DLD1 (cell line): ENCODE results near the gene KLK6.

Experiments
- in situ Hi-C: cut with HindIII; loops from 2 replicates; pipeline ENCODE4 v1.10.0; 2017; ENCODE audit warnings: low sequenced_read_pairs

KLK6 gene

DNA sequence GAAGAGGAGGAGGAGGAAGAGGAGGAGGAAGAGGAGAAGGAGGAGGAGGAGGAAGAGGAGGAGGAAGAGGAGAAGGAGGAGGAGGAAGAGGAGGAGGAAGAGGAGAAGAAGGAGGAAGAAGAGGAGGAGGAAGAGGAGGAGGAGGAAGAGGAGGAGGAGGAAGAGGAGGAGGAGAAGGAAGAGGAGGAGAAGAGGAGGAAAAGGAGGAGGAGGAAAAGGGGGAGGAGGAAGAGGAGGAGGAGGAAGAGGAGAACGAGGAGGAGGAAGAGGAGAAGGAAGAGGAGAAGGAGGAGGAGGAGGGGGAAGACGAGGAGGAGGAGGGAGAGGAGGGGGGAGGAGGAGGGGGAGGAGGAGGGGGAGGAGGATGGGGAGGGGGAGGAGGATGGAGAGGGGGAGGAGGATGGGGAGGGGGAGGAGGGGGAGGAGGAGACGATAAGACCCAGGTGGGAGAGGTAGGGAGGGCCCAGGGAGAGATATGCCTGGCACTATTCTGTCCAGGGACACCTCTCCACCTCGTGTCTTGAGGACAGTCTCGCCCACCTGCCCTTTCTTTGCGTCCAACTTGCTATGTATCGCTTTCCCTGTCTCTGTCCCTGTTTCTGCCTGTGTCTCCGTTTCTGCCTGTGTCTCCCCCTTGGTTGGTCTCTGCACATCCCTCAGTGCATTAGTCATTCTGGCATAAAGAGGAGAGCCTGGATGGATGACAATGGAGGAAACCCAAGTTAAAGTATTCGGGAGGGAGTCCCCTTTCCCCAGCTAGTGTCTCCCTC, 9.5 kb downstream of the KLK6 start:
- in situ Hi-C loops = no loop called here

DNA sequence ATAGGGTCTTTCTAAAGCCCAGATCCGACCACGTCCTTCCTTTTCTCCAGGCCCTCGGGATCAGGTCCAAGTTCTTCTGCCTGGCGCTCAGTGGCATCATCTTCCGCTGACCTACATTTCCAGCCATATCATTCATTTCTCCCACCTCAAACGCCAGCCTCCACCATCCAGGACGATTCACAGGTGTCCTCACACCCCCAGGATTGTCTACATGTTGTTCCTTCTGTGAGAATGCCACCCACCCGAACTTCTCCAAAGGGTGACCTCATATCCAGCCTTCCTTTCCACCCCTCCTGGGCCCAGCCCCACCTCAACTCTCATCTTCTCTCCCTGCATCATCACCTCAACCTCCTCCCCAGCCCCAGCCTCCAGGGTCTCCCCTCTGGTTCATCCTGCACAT, 11.8 kb downstream of the KLK6 start:
- in situ Hi-C loops = no loop called here

DNA sequence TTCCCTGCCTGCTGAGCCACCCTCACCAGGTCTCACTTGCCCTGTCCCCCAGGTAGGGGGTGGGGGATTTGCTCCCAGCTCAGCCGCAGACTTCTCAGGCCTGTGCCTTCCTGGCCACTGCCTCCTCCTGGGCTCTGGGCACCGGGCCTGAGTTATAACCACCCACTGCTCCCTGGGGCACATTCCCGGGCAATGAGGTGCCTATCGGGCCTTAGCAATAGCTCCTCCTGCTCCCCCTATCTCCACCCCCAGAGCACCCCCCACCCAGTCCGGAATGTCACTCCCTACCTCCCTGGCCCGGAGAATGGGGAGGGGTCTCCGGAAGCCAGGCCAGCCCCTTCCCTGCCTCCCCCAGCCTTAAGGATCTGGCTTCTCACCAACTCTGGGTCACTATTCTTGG, 16.5 kb downstream of the KLK6 start, which contains the start of gene KLK5:
Gene KLK5, minus strand, starts transcription at position 129 of the 400 bp plus-strand sequence. CDS start 381 bp downstream, outside the sequence.
- in situ Hi-C loops = no loop called here

DNA sequence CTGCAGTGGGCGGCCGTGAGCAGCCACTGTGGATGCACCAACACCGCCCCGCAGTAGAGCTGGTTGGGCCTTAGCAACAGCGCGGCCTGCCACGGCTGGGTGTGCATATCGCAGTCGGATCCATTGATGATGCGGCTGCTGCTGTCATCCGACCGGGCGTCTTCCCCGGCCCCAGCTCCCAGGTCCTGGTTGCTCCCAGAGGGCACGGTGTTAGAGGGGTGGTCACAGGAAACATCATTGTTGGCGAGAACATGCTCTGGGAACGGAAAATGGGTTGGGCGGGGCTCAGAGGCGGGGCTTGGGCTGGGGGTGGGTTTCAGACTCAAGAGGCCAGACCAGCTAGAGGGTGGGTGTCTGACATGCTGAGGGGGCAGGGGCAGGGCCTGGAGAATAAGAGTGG, 19.5 kb downstream of the KLK6 start:
- in situ Hi-C loops = no loop called here

DNA sequence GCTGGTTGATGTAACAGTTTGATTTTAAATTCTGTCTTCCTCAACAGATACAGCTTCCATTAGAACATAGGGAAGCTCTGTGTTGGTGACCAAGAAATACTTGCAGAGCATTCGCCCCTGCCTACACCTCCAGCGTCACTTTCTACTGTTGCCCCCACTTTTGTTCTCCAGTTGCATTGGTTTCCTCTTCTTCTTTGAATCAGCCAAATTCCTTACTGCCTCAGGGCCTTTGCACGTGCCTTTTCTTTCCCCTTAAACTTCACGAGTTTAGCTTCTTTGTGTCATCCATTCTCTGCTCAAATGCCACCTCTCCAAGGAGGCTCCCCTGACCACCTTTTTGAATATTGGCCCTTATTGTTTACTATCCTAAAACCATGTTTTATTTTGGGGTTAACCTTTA, 22.3 kb downstream of the KLK6 start:
- in situ Hi-C loops = no loop called here

DNA sequence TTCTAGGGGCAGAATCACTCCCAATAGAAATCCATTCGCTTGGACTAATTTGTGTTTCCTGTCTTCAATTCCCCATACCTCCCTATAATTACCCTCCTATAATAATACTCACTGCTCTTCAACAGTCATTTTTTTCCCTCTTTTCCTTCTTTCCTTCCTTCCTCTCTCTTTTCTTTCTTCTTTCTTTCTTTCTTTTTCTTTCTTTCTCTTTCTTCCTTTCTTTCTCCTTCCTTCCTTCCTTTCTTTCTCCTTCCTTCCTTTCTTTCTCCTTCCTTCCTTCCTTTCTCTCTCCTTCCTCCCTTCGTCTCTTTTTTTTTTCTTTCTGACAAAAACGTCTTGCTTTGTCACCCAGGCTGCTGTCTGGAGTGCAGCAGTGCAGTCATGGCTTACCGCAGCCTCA, 24.6 kb downstream of the KLK6 start:
- in situ Hi-C loops = no loop called here

DNA sequence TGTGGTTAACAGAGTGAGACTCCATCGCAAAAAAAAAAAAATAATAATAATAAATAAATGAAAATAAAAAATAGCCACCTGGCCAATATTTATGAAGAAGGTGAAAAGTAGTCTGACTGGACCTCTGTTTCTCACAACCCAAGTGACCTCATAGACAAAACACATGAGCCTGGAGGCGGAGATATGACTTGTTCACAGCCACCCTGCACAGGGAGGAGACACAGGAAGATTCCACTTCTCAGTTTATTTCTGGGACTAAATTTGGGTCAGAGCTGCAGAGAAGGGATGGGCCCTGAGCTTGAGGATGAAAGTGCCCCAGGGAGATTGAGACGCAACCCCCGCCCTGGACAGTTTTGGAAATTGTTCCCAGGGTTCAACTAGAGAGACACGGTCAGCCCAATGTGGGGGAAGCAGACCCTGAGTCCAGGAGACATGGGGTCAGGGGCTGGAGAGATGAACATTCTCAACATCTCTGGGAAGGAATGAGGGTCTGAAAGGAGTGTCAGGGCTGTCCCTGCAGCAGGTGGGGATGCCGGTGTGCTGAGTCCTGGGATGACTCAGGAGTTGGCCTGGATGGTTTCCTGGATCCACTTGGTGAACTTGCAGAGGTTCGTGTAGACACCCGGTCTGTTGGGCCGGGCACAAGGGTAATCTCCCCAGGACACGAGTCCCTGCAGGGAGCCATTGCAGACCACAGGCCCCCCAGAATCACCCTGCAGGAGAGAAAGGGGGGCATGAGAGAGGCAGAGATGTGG, 26.1 kb downstream of the KLK6 start:
- in situ Hi-C loops = no loop called here

DNA sequence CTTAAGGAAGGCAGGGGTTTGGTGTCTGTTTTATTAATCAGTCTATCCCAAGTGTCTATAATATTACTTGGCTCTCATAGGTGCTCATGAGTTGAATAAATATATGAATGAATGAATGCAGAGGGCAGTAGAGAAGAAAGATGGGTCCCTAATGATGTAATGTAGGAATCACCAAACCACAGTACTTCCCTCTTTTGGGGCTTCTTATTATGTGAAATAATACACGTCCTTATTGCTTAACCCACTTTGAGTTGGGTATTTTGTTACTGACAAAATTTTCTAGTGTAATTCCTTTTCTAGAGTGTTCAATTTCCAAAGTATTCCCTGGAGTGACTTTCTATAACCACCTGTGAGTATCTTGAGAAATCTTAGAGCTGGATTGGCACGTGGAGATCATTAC, 29.8 kb downstream of the KLK6 start:
- in situ Hi-C loops = no loop called here

DNA sequence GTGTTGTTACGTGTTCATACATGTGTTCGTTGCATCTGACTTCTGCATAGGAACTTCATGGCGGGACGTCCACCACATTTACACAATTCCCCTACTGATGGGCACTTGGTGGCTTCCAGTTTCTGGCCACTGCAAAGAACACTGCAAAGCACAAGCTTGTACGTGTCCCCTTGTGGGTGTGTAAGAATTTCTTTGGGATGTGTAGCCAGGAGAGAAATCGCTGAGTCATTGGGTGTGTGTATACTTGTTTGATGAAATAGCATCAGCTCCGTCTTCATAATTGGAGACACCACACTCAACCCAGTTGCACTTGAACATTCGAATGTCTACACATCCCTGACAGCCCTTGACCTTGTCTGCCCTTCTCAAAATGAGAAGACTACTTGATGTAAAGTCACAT, 35.8 kb downstream of the KLK6 start:
- in situ Hi-C loops = no loop called here

DNA sequence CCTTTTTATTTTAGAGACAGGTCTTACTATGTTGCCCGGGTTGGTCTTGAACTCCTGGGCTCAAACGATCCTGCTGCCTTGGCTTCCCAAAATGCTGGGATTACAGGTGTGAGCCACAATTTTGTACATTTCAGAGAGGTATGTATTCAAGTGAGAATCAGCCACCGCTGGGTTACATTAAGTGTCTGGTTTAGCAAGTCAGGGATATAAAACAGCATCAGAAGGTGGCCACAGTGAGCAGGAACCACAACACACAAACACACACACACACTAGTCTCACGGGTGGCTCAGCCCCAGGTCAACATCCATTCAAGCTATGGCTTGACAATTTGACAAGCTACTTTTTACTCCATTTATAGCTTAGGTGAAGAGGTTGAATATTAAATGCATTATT, 36.7 kb downstream of the KLK6 start:
- in situ Hi-C loops = no loop called here

DNA sequence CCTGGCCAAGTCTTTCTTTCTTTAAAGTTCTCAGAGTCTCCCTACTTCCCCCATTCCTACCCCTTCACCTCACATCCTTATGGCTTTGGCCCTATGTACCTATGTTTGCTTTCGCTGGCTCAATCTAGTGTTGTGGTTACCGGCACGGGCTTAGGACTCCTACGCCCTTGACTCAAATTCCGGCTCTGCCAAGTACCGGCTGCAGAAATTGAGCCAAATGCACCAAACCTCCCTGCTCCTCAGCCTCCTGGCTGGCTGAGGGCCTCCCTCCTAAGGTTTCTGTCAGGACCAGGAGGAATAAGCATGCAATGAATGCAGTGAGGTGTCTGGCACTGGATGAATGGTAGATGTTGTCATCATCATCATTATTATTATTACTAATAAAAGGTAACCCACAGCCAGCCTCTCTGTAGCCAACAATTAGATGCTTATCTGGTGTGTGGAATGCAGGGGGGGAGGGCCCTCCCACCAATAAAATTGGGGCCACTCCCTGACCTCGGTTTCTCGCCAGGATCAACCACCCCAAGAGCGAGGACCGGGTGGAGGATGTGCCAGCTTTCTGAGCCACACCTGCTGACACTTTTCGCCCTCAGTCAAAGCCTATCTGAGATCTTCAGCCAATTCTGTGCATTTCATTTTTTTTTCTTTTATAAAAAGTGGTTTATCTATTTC, 37.2 kb downstream of the KLK6 start:
- in situ Hi-C loops = no loop called here

DNA sequence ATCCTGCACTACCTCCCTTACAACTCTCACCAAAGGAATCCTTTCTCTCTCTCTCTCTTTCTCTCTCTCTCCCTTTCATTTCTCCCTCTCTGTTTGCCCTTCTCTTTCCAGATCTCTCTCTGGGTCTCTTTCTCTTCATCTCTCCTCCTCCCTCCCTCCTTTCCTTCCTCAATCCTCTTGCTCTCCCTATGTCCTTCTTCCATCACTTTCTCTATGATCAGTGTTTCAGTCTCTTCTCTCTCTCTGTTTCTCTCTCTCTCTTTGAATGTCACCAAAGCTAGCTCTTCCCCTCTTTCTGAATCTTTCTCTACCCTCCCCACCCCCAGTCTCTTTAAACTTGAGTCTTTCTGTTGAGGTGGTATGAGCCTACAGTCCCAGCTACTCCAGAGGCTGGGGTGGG, 38.4 kb downstream of the KLK6 start:
- in situ Hi-C loops = no loop called here

DNA sequence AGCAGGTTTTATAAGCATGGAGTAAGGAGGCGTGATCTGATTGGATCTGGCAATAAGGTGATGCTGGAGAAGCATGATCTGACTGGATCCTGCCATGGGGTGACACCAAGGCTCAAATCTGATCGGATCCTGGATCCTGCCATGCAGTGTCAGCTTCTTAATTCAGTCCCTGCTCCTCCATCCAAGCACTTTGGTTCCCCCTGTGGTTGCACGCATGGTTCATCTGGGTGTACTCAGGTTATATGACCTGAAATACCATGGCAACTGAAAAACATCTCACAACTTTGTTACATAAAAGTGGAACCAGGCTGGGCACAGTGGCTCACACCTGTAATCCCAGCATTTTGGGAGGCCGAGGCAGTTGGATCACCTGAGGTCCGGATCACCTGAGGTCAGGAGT, 40.6 kb downstream of the KLK6 start:
- in situ Hi-C loops = no loop called here

DNA sequence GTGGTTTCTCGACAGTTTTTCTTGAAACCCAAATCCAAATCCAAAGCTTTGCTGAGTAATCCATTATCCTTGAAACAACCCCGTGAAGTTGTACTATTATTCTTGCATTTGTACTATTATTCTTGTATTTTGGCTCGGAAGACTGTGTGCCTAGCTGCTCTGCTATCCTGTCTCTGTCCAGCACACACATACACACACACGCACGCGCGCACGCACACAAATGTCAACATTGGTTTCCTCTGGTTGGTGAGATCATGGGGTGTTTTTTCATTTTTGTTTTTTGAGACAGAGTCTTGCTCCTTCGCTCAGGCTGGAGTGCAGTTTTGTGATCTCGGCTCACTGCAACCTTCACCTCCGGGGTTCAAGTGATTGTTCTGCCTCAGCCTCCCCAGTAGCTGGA, 43.2 kb downstream of the KLK6 start:
- in situ Hi-C loops = no loop called here

DNA sequence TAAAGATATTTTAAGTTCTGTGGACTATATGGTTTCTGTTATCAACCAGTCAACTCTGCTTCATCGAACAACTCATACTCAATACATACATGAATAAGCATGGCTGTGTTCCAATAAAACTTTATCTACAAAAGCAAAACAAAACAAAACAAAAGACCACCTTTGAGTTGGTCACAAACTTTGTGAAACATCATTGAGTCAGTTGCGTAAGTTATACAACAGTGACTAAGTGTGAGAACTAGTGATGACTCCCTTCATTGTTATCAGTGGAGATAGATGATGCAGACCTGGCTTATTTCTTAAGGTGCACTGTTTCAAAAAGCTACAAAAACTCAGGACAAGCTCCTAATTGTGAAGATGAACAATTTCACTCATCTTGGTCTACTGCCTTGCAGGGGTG, 43.7 kb downstream of the KLK6 start:
- in situ Hi-C loops = no loop called here

DNA sequence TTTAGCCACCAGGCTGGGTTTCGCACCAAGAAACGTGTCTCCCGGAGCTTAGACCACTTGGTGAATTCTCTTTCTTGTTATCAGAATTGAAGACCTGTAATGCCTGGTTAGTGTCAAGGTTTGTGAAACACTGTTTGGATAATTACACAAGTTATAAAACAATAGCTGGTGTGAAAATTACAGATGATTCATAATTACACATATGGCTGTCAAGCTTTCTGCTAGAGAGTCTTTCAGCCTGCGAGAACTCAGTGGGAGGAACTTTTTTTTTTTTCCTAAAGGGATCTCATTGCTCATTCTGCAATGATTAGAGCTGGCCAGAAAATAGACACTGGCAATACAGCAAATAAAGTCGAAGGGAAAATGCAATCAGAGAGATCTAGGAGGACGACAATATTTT, 44.8 kb downstream of the KLK6 start:
- in situ Hi-C loops = no loop called here

DNA sequence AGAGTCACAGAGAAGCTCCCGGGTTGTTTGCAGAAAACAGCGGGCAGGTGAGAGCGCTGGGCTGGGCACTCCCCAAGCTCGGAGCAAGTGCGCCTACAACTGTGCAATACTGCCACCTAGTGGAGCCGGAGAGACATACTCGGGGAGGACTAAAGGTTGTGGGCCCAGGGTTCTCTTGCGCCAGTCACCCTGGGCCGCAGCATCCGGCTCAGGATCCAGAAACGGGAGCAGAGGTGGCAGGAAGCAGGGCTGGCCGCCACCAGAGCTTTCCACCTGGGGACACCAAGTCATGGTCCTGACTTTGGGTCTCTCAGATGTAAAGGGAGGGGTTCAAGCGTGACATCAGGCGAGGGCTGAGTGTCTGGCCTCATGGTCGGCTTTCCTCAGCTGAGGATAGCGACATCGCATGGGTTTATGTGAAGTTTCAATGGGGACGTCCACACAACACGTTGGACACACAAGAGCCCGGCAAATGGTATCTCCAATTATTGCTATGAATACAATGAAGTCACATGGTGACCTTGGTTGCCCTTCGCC, 47.0 kb downstream of the KLK6 start:
- in situ Hi-C loops = no loop called here

DNA sequence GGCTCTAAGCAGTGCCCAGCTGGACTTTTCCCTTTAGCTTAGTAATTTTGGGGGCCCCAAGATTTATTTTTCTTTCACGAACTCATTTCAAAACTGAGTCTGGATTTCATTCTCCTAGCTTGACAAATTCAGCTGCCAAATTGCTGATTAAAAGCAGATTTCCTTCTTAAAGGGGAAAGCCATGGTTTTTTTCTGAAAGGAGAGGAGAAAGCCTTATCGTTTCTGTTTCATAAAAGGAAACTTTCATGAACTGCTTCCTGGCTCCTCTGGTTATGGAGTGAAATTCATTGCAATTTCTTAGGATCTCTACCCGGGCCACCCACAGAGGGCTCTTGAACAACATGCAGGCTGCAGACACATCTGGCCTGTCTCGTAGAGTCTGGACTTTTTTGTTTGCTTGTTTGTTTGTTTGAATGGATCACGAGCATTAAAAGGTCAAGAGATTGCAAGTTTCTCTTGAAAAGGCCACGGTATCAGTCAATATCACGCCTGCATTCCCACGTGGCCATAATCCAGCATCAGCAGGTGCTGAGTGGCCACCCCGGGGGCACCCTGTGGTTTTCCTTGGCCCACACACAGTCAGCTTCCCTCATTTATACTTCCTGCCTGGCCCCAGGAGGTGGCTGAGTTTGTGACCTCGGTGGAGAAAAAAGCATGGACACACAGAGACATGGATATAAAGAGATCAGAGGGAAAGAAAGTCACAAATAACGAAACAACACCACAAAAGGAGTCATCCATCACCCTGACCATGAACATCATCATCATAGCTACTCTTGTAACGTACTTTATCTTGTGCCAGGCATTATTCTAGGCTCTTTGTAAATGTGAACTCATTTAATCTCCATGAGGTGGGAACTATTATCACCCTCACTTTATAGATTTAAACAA, 47.7 kb downstream of the KLK6 start:
- in situ Hi-C loops = no loop called here

DNA sequence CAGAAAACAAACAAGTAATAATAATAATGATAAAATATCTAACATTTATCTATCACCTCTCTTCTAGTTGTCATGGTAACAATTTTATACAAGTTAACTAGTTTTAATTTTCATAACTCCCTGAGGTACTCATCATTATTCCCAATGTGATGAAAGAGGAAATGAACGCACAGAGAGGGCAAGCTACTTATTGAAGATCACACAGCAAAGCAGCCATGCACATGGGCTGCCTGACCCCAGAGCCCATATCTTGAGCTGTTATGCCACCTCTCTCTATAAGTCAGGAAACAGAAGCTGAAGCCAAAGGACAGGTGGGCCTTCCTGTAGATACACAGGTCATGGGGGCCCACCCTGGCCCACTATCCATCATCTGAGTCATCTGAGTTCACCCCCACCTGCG, 53.3 kb downstream of the KLK6 start:
- in situ Hi-C loops = no loop called here
